Sigmoid colon (tissue), 4 donors: Measurements from ENCODE around the gene FSTL4.

Experiments
- EP300 ChIP-seq, 4 donors: sonication (generic); formaldehyde crosslinking; IDR thresholded peaks; one replicate each; pipeline ENCODE4 v1.6.1; 2017; ENCODE audit warnings: antibody characterized with exemption in 4 of 4
- POLR2A ChIP-seq, 2 donors: fragments of 450-650 bp; IDR thresholded peaks; one replicate each; pipeline ENCODE4 v1.6.1; 2016; ENCODE audit warnings: antibody characterized with exemption in 2 of 2, mild to moderate bottlenecking in 2 of 2, moderate library complexity in 2 of 2
- POLR2AphosphoS5 ChIP-seq, 4 donors: sonication (generic); formaldehyde crosslinking; IDR thresholded peaks; one replicate each; pipeline ENCODE4 v1.6.1; 2017; ENCODE audit warnings: antibody characterized with exemption in 4 of 4
- TF ChIP-seq, protein P1 (sequence below), 4 experiments: fragments of 450-650 bp in 3 of 4; fragments of 200-600 bp in 1 of 4; IDR thresholded peaks; one replicate each; pipeline ENCODE4 v1.5.1; 2016 to 2019; ENCODE audit warnings: antibody characterized with exemption in 4 of 4, mild to moderate bottlenecking in 3 of 4, moderate library complexity in 2 of 4

DNA sequence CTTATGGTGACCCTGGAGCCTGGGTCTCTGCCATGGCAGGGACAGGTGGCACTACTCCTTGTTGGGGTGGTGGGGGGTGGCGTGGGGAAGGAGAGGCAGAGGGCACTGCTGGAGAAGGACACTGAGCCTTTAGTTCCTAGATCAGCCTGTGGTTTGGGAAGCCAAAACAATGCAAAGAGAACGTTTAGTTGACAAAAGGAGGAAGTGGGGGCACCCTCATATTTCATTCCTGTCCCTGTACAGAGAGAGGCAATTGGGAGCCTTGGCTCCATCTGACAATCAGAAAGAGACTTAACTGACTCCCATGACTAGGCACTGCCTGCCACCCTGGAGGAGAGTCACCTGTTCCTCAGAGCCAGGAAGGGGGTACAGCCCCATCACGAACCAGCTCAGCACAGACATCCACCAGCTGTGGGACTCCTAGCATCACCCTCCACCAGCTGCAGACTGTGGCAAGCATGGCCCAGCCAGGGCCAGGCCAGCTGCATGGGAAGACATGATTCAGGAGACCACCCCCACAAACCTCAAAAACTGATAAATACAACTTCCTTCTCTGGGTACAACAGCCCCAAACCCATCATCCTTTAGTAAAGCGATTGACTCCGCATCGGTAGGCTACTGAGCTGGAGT is 303.1 kb downstream of the FSTL4 start:
- TF ChIP-seq POLR2A (IDR thresholded peaks at IDR 0.05) (no peak), POLR2AphosphoS5 (IDR thresholded peaks at IDR 0.05) (no peak), EP300 (IDR thresholded peaks at IDR 0.05) (no peak)
- TF ChIP-seq, protein P1, sequence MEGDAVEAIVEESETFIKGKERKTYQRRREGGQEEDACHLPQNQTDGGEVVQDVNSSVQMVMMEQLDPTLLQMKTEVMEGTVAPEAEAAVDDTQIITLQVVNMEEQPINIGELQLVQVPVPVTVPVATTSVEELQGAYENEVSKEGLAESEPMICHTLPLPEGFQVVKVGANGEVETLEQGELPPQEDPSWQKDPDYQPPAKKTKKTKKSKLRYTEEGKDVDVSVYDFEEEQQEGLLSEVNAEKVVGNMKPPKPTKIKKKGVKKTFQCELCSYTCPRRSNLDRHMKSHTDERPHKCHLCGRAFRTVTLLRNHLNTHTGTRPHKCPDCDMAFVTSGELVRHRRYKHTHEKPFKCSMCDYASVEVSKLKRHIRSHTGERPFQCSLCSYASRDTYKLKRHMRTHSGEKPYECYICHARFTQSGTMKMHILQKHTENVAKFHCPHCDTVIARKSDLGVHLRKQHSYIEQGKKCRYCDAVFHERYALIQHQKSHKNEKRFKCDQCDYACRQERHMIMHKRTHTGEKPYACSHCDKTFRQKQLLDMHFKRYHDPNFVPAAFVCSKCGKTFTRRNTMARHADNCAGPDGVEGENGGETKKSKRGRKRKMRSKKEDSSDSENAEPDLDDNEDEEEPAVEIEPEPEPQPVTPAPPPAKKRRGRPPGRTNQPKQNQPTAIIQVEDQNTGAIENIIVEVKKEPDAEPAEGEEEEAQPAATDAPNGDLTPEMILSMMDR (IDR thresholded peaks at IDR 0.05): no peak
